HG03103 (cell line): ENCODE results near the gene MICU1.

Experiments used
- ATAC-seq: cut with Tn5 transposase; IDR thresholded peaks from one replicate; pipeline ENCODE4 v1.9.1; 2021; ENCODE audit warnings: low read depth; ENCODE audit not compliant: unreplicated experiment

Gene MICU1

DNA sequence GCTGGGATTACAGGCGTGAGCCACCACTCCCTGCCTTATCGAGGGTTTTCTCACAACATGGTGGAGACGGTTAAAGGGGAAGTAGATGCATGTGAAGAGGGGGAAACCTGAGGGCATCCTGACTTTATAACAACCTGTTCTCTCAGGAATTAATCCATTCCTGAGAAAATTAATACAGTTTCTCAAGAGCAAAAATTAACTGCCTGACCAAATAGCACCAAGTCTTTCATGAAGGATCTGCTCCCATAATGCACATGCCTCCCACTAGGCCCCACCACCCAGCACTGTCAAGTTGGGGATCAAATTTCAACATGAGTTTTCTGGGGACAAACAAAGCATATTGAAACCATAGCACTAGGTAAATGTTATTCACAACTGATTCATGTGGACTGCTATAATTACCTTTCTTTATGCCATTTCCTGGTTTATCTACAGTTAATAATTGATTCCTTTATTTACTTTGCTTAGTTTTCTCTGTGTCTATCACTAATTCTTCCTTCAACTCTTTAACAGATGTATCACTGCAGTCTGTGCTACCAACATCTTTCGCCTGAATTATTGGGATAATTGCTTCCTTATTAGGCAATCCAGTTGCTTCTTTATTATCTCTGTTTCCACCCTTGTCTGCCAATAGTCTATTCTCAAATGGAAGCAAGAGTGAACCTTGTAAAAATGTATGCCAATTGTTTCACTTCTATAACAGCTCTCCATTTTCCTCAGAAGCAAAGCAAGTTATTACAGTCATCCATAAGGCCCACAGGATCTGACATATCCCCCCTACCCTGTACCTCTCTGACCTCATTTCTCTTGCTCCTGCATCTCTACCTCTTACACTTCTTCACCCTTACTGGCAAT, 12.9 kb upstream of the MICU1 start:
- ATAC-seq: no peak

DNA sequence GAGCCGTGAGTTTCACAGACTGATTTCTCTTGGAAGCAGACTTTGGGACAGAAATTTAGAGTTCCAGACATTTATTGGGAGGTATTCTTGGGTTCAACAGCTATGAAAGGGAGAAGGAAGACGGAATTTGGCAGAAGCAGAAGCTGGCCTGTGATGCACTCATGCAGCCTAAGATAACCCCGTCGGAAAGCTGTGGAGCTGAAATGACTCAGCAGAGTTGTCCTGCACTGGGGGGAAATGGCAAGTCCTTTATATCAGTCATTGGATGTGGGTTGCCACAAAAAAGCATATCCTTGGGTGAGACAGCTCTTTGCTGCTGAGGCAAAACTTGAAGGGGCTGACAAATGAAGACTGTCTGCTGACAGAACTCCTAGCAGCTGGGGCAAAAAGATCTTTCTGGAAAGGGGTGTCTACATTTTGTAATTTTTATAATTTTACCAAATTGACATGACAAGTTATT, 11.5 kb upstream of the MICU1 start:
- ATAC-seq: no peak

DNA sequence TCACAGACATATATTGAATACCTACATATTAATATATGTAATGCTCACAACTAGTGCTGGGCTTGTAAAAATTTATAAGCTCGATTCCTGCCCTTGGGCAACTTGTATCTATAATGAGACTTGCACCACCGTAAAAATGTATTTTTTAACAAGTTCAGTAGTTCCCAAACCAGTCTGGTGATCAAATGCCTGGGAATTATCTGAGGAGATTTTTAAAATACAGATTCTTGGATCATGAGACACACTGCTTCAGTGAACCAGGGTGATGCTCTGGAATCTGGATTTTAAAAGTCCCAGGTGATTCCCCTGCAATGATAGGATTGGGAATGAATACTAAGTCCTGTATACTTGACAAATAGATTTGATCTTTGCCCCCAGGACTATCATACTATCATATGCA, 4.3 kb upstream of the MICU1 start:
- no peak for ATAC-seq

DNA sequence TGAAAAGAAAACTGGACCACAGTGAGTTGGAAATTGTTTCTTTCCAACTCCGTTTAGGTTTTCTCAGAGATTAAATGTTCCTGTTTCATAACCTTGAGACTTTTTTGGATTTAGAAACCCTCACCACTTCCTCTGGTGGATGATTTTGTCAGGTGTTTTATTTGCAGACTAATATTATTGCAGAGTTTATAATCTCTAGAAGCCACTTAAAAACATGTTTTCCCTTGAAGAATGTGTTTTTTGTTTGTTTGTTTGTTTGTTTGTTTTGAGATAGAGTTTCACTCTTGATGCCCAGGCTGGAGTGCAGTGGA, 520 bp upstream of the MICU1 start:
- peak; percentile 14 for ATAC-seq

DNA sequence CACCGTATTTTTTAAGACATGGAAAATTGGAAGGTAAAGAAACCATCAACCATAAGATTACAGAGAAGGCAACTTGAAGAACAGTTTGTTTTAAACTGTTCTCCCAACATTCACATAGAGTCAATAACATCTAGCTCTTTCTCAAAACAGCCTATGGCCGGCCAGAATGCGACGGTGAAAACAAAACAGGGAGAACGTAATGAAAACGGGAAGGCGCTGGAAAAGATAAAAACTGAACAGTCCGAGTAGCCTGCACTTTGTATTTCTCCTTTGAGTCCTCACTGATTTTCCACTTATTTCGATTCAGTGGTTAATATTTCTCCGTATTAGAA, 637 bp downstream of the MICU1 start:
- no peak for ATAC-seq

DNA sequence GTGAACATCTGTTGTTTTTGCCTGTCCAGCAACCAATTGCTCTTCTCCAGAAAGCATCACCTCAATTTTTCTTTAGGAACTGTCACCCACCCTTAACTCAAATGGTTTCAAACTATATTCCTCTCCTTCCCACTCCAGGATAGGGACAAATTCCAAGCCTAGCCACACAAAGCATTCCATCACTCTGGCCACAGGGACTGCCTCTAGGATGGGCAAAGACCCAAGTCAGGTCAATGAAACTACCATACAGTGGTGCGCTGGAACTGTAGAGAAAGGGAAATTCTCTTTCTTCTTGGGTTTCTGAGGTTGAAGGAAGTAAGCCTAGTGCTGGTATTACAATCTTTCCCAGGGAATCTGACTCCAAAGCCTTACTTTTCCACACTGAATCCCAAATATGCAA, 3.6 kb downstream of the MICU1 start:
- ATAC-seq: no peak

DNA sequence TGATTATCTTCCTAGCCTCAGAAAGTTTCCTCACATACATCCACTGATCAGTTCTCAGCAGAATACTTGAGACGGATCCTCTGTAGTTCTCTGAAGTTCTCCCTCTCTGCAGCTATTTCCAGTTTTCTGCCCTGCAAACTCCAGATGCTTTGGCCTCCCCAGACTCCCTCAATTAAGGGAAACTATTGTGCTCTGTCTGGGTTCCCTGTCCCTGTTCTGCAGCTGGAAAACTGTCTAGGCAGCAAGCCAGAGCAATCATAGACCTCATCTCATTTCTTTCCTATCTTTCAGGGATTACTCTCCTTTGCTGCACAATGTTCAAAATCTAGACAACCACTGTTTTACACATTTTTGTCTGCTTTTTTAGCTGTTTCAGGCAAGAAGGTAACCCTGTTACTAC, 9.2 kb downstream of the MICU1 start:
- no peak for ATAC-seq

DNA sequence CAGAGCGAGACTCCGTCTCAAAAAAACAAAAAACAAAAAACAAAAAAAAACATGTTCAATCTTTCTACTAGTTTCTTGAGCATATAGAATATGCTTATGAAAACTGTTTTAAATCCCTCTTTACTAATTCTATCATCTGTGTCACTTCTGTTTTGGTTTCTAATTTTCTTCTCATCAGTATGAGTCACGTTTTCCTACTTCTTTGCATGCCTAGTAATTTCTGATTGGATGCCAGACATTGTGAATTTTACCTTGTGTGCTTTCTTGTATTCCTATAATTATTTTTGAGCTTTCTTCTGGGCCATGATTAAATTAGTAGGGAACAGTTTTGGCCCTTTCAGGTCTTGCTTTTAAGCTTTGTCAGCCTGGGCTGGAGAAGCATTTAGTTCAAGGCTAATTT, 9.9 kb downstream of the MICU1 start:
- no peak for ATAC-seq

DNA sequence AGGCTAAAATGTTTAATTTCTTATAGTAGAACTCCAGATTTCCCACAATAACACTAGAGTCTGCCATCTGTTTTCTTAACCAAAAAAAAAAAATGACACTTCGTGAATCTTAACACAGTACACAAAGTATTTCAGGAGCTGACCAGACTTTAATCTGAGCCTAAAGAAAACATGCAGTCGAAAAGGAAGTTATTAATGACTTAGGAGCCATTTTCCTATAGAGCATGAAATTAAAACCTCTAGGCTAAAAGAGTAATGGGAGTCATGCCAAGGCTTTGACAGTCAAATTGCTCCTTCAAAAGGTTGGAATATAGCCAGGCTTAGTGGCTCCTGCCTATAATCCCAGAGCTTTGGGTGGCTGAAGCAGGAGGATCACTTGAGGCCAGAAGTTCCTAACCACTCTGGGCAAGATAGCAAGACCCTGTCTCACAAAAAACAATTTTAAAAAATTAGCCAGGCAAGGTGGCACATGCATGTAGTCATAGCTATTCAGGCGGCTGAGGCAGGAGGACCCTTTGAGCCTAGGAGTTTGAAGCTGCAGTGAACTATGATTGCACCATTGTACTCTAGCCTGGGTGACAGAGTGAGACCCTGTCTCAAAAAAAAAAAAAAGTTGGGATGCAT, 13.6 kb downstream of the MICU1 start:
- ATAC-seq: no peak

DNA sequence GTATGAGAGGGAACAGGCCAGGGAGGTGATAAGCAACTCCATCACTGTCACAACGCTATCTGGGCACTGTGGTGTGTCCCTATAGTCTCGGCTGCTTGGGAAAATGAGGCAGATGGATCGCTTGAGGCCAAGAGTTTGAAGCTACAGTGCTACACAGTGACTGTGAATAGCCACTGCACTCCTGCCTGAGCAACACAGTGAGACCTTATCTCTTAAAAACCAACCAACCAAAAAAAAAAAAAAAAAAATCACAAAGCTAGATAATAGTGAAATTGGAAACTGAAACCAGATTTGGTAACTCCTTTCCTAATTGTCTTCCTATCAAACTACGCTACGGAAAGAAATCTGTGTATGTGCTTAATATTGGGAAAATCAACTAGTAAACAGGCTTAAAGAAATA, 14.1 kb downstream of the MICU1 start:
- ATAC-seq: no peak

DNA sequence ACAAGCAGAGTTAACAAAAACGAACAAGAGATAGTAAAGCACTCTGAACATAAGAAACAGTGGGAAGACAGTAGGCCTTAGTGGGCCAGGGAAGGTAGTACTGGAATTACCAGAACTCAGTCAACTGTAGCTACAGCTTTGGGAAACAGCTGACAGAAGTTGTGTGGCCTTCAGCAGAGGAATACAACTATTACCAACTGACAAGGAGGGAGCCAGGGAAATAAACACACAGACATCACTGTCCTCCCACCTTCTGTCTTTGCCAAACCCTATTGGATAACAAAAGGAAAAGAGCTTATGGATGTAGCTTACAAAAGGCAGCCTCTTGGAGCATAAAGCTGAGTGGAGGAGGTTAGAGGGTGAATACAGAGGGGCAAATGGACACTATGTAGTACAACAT, 15.4 kb downstream of the MICU1 start:
- no peak for ATAC-seq

DNA sequence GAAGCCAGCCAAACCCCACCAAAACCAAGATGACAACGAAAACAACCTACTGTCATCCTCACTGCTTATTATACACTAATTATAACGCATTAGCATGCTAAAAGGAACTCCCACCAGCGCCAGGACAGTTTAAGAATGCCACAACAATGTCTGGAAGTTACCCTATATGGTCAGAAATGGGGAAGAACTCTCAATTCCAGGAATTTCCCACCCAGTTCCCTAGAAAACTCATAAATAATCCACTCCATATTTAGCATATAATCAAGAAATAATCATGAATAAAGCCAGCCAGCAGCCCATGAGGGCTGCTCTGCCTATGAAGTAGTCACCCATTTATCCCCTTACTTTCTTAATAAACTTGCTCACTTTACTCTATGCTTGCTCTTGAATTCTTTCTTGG, 20.8 kb downstream of the MICU1 start:
- no peak for ATAC-seq

DNA sequence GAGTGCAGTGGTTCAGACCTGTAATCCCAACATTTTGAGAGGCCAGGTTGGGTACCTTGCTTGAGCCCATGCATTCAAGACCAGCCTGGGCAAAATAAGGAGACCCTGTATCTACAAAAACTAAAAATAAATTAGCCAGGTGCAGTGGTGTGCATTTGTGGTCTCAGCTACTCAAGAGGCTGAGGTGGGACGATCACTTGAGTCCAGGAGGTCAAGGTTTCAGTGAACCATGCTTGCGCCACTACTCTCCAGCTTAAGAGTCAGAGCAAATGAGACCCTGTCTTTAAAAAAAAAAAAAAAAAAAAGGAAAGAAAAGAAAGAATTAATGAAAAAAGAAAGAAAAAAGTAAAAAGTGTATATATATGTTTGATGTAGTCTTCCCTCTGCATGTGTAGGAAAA, 24.7 kb downstream of the MICU1 start:
- no peak for ATAC-seq

DNA sequence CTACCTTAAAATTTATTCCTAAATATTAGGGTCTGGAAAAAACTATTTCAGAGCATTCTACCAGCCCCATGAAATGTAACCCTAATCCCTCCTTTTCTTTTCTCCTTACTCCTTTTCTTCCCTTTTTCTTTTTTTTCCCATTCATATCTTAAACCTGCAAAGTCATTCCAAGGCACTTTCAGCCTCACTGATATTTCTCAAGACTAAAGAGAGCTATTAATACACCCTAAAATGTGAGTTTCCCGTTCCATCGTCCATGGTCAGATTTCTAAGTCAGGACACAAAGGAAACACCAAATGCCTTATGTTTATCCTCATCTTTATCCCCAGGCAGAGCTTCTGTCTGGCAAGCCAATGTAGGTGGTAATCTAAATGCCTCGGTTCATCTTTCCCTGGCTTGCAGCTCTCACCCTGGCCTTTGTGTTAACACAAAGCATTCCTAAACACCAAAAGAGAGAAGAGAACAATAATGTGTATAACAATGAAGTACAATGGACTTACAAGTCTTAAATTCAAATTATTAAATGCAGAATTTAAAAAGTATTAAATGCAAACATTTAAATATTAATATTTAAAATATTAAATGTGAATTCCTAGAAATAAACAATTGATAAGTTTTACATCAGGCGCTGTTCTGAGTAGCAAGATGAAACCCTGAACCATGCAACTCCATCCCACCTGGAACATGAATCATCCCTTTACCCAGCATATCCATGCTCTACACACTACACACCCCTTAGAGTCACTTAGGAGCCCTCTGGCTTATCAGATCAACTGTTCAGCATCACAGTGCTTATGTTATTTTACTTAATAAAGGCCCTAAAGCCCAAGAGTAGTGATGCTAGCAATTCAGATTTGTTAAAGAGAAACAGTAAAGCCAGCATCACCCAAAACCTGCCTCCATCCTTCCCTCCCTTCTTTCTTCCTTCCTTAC, 26.8 kb downstream of the MICU1 start:
- no peak for ATAC-seq

DNA sequence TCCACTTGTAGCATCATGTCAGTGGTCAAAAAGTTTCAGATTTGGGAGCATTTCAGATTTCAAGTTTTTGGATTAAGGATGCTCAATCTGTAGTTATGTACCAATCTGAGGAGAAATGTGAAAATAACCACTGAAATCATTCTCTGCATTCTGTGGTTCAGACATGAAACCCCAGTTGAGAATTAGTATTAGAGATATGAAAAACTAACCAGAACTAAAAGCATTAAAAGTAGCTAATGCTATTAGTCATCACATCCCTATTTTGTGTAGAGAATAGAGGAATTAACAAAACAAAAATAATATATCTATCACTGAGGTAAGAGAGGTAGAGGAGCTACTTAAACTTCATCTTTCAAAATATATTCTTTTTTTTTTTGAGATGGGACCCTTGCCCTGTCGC, 28.0 kb downstream of the MICU1 start:
- no peak for ATAC-seq

DNA sequence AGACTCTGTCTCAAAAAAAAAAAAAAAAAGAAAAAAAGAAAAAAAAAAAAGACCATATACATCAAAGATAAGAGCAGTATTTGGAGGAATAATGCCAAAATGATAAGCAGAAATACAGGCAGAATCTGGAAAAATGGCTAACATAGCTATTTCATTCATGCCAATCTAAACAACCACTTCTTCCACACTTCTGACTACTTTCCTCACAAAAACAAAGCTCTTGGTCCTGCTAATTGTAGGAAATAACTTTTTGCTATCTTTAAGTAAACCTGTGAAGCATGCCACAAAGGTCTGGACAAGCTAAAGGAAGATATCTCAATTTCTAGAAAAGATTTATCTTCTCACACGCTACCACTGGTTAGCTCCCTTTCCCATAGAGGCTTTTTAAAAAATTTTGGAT, 30.4 kb downstream of the MICU1 start:
- ATAC-seq: no peak

DNA sequence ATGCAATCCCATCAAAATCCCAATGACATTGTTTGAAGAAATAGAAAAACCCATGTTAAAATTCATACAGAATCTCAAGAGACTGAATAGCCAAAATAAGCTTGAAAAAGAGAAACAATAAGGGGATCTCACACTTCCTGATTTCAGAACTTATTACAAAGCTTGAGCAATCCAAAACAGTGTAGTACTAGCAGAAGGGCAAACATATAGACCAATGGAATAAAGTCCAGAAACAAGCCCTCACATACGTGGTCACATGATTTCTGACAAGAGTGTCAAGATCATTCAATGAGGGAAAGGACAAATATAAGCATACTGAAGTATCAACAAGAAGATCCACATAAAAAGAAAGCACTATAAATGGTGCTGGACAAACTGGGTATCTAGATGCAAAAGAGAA, 31.9 kb downstream of the MICU1 start:
- no peak for ATAC-seq

DNA sequence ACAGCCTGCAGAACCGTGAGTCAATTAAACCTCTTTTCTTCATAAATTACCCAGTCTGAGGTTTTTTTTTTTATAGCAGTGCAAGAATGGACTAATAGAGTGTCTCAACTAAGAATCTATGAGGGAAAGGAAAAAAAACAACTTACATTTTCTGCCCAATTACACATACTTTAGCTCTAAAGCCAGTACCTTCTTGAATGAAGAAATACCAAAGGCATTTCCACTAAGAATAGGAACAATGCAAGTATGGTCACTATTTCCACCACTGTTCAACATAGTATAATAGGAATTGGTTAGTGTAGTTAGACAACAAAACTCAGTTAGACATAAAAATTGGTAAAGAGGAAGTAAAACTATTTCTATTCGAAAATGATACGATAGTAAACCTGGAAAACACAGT, 37.6 kb downstream of the MICU1 start:
- no peak for ATAC-seq

DNA sequence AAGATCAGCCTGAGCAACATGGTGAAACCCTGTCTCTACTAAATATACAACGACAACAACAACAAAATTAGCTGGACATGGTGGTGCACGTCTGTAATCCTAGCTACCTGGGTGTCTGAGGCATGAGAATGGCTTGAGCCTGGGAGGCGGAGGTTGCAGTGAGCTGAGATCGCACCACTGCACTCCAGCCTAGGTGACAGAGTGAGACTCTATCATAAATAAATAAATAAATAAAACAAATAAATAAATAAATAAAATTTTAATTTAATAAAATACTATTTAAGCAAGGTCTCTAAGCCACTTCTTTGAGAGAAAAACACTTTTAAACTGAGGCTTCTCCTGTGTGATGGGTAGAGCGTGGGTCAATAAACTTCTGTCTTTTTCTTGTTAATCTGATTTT, 38.3 kb downstream of the MICU1 start:
- ATAC-seq: no peak

DNA sequence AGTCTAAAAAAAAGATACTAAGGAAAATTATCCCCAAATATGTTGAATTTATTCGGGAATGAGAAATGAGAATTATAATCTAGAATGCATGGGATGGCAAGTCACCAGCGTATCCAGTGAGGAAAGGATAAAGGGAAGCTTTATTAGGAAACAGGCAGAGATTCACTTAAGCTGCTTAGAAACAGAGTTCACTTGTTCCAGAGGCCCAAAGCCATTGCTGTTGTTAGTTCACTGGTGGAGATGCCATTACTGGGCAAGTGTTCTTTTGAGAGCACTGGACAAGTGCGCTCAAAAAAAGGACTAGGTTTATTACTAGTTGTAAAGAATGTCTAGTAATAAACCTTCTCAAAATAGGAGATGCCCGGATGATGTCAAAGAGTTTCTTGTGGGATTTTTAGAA, 51.2 kb downstream of the MICU1 start:
- ATAC-seq: no peak

DNA sequence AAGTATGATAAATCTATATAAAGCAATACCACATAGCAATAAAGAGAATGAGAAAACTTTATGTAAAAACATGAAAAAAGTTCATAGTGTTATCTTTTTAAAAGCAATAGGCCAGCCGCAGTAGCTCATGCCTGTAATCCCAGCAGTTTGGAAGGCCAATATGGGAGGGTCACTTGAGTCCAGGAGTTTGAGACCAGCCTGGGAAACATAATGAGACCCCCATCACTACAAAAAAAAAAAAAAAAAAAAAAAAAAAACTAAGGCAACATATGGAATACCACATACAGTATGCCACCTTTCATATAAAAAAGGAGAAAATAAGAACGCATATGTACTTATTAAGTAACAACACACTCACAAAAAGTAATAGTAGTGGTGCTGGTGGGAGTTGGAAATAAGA, 52.8 kb downstream of the MICU1 start:
- no peak for ATAC-seq
